WERI-Rb-1 (cell line): ENCODE measurements around the gene CCDC149.

ENCODE experiments used
- DNase-seq: peaks from one replicate; pipeline ENCODE4 v3.0.0-alpha.2; 2020
- H3K27ac ChIP-seq: fragments of 250-450 bp; sonication (Bioruptor Pico); 2 replicates; pipeline ENCODE4 v1.5.1; 2020; ENCODE audit warnings: mild to moderate bottlenecking, moderate library complexity
- H3K27me3 ChIP-seq: fragments of 250-450 bp; sonication (Bioruptor Pico); 2 replicates; pipeline ENCODE4 v1.5.1; 2021; ENCODE audit warnings: mild to moderate bottlenecking, low read depth, moderate library complexity; ENCODE audit not compliant: insufficient read depth, severe bottlenecking
- H3K36me3 ChIP-seq: fragments of 250-450 bp; sonication (Bioruptor Pico); 2 replicates; pipeline ENCODE4 v1.5.1; 2020; ENCODE audit warnings: mild to moderate bottlenecking, moderate library complexity
- H3K4me3 ChIP-seq: 2 replicates; pipeline ENCODE4 v1.5.1; 2011; ENCODE audit warnings: low read depth, mild to moderate bottlenecking, control low read depth, low read length
- H3K9me3 ChIP-seq: fragments of 250-450 bp; sonication (Bioruptor Pico); 2 replicates; pipeline ENCODE4 v1.5.1; 2021; ENCODE audit warnings: mild to moderate bottlenecking, moderate library complexity; ENCODE audit not compliant: severe bottlenecking
- CTCF ChIP-seq: IDR thresholded peaks from 2 replicates; pipeline ENCODE4 v1.5.1; 2011; ENCODE audit warnings: low read depth, mild to moderate bottlenecking, control low read depth, inconsistent platforms, low read length

CCDC149 gene

GRCh38 chr4:24778464-24779225 lies 134.2 kb downstream of the CCDC149 start:
- no peaks in the 10 kb centered on the region for H3K36me3 ChIP-seq
- TF ChIP-seq CTCF = no peak
- H3K27me3 ChIP-seq = no peaks in the 10 kb centered on the region
- no peak for DNase-seq
- no peak overlapping the region for H3K27ac ChIP-seq
- no peak overlapping the region for H3K4me3 ChIP-seq
- H3K9me3 ChIP-seq = no peaks in the 10 kb centered on the region

DNA sequence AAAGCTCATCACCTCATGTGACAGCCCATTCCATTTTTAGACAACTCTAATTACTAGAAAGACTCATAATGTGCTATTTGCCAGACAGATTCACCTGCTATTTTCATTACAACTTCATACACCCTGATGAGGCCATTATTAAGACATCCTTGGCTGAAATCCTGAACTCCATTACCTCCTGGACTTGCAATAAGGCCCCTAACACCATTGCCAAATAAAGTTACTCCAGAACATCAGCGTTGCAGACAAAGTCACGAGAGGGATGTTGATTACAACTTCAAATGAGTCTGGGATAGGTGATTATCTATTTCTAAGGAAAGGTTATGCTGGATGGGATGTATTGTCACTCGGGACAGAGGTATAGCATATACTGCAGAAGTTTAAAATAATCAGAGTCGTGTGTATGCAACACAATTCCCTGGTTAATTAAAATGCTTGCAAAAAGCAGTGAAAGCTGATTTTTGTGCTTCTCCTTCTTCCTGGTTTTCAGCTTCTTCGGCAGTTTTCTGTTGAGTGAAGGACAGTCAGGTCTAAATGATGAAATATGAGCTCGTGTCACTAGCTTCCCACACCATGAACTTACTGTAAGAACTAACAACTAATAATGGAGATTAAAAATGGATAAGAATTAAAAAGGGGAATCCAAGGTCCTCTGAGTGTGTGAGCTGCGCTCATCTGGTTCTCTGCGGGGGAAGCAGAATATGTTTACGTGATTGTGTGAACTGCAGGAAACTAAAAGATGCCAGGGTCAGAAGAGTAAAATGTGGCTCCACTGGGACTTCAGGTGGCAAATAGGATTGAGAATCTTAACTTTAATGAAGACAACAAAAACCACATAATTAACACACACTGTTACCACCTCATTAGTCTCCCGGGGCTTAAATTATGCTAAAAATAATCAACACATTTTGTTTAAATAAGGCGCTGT lies 135.0 kb downstream of the CCDC149 start:
- no peak overlapping the region for H3K4me3 ChIP-seq
- H3K9me3 ChIP-seq = no peaks in the 10 kb centered on the region
- no peak for TF ChIP-seq CTCF
- DNase-seq = no peak
- H3K27ac ChIP-seq = no peak overlapping the region
- H3K36me3 ChIP-seq = no peaks in the 10 kb centered on the region
- no peaks in the 10 kb centered on the region for H3K27me3 ChIP-seq

DNA sequence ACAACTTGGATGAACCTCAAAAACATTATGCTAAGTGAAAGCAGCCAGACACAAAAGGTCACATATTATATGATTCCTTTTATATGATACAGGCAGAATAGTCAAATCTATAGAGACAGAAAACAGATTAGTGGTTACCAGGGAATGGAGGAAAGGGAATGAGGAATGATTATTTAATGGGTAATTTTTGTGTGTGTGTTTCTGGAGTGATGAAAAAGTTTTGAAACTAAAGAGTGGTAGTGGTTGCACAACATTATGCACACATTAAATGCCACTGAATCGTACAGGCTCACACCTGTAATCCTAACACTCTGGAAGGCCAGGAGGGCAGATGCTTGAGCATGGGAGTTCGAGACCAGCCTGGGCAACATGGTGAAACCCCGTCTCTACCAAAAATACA lies 137.1 kb downstream of the CCDC149 start:
- Histone ChIP-seq H3K27ac (no peak overlapping the region), H3K36me3 (no peaks in the 10 kb centered on the region), H3K4me3 (no peak overlapping the region), H3K9me3 (no peaks in the 10 kb centered on the region), H3K27me3 (no peaks in the 10 kb centered on the region)
- DNase-seq = no peak
- TF ChIP-seq CTCF = no peak

GRCh38 chr4:24775032-24775605 lies 137.7 kb downstream of the CCDC149 start:
- no peak for TF ChIP-seq CTCF
- Histone ChIP-seq H3K9me3 (no peaks in the 10 kb centered on the region), H3K36me3 (no peaks in the 10 kb centered on the region), H3K27ac (no peak overlapping the region), H3K27me3 (no peaks in the 10 kb centered on the region), H3K4me3 (no peak overlapping the region)
- DNase-seq = no peak

DNA sequence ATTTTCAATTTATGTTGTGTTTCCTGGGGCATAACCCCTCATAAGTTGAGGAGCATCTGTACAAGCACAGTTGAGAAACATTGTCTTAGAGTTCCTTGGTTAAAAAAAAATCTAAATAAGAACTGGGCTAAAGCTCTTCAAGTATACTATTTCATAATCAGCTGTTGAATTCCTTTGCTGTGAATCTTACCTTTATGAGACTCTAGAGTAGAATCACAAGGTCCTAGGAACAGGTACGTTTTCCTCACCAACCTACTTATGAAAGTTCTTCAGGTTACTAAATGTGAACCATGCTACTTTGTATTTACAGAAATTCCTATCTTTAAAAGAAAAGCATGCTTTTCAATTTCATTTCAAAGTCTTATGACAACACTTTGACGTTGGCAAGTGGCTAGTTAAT lies 138.4 kb downstream of the CCDC149 start:
- H3K36me3 ChIP-seq = no peaks in the 10 kb centered on the region
- H3K27ac ChIP-seq = no peak overlapping the region
- no peaks in the 10 kb centered on the region for H3K9me3 ChIP-seq
- TF ChIP-seq CTCF = no peak
- no peak for DNase-seq
- H3K4me3 ChIP-seq = no peak overlapping the region
- H3K27me3 ChIP-seq = no peaks in the 10 kb centered on the region
